ENCODE data around the gene TPO.

The TPO gene

GRCh38 chr2:1453561-1453960 is 40.3 kb downstream of the TPO start:
- no peak for DNase-seq

GRCh38 chr2:1454346-1454745 is 41.1 kb downstream of the TPO start:
- DNase-seq: no peak

DNA sequence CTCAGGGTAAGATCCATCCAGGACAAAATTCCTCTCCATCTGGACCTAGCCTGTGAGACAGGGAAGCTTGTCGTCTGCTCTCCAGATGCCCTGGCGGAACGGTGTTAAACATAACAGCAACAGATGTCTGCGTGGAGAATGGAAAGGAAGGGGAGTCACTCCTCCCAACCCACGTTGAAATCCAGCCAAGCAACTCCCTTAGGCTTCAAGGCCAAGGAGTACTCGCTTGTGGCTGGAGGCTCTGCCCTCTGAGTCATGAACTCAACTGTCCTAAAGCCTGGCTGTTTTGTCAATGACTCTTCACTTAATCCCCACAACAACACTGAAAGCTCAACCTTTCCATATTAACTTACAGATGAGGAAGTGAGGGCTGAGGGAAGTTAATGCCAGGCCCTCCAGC is 42.2 kb downstream of the TPO start:
- no peak for DNase-seq

DNA sequence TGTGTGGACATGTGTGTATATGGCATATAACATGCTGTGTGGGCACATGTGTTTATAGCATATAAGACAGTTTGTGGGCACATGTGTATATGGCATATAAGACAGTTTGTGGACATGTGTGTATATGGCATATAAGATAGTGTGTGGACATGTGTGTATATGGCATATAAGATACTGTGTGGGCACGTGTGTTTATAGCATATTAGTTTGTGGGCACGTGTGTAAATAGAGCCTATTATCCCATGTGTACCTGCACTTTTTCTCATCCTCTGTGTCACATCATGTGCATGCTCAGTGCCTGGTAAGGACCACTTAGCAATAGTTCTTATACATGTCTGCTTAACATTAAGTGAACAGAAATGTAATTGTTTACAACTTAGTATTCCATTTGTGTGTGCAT is 45.2 kb downstream of the TPO start:
- no peak for DNase-seq

- DNase-seq: no peak
Measured at GRCh38 chr2:1459727-1460126, 46.5 kb downstream of the TPO start.

GRCh38 chr2:1460851-1461418 is 47.7 kb downstream of the TPO start:
- no peak for DNase-seq

DNA sequence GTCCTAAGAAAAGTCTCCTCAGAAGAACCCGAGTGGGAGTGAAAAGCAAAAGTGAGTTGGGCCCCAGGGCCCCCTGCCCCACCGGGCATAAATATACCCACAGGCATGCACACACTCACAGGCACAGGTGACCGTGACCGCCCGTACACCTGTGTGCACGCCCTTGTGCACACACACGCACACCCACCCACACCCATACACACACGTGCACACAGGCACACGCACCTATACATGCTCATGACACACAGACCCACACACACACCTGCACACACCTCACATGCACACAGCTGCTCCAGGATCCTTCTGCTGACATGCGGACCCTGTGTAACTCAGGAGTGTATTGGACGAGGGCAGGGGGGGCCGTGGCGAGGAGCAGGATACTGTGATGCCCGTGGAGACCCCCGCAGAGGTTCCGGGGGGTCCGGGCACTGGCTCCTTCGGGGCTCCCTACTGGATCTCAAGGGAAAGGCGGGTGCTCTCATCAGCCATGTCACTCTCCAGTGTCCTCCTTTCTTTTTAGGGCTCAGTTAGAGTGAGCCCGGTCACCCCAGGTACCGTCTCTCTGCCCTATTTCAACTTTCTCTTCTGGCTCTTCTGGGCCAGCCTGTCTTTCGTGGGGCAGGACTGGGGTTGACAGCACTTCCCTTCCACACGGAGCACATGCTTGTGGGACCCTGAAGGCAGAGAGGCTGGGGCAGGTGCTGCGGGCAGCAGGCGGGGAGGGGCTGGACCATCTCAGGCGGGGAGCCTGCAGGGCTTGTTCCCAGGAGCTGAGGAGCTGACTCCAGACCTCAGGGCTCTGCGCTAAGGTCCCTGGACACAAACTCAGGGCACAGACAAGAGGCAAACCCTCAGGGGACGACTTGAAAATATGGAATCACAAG is 48.5 kb downstream of the TPO start:
- no peak for DNase-seq

DNA sequence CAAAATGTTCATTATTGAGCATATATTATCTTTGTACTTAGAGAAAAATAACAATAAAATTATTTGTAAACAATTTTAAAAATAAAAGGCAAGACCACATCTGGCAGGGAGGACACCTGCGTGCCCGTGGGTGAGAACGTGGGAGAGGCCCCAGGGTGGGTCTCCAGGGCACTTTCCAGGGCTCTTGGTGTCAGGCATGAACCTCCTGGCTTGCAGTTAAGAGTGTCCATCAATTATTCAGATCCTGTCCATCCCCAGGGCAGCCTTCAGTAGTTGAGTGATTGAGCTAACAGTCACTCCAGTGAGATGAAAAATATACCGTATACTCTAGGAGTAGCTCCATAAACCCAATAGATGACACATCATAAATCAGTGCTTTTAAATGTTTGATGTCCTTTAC is 49.7 kb downstream of the TPO start:
- DNase-seq: no peak

- no peak for DNase-seq
Measured at GRCh38 chr2:1472350-1472749, 59.1 kb downstream of the TPO start.

DNA sequence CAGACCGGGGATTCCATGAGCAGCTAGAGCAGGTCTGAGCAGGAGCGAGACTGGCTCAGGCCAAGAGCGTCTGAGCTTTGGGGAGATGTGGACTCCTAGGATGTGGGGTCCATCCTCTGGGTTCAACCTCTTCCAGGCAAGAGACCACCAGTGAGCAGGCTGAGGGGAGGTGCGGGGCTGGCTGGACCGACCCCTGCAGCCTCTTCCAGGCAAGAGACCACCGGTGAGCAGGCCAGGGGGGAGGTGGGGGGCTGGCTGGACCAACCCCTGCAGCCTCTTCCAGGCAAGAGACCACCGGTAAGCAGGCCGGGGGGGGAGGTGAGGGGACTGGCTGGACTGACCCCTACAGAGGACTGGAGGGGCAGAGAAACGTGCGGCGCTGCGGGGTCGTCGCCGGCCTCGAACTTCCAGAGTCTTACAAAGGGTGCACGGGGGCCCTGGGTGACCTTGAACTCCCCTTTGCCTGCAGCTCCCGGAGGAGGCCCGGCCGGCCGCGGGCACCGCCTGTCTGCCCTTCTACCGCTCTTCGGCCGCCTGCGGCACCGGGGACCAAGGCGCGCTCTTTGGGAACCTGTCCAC is 63.4 kb downstream of the TPO start:
- DNase-seq: no peak

DNA sequence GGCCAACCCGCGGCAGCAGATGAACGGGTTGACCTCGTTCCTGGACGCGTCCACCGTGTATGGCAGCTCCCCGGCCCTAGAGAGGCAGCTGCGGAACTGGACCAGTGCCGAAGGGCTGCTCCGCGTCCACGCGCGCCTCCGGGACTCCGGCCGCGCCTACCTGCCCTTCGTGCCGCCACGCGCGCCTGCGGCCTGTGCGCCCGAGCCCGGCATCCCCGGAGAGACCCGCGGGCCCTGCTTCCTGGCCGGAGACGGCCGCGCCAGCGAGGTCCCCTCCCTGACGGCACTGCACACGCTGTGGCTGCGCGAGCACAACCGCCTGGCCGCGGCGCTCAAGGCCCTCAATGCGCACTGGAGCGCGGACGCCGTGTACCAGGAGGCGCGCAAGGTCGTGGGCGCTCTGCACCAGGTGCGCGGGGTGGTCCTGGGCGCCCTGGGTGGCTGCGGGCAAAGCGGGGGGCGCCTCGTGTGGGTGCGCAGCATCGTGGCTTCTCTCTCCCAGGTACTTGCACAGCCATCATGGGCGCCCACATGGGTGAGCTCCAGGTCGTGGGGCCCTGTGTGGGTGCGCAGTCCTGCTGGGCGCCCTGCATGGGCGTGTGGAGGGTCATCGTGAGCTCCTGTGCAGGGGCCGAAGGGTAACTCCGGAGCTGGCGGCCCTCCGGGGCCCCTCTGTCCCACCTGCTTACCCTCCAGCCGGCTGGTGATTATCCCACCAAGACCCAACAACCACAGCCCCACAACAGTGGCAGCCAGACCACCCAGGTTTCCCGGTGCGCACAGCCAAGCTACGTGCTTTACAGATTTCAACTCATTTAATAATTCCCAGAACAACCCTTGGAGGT is 64.2 kb downstream of the TPO start:
- no peak for DNase-seq

- DNase-seq: no peak
Measured at GRCh38 chr2:1478311-1479305, 65.3 kb downstream of the TPO start.

- DNase-seq: no peak
Measured at GRCh38 chr2:1479346-1479745, 66.1 kb downstream of the TPO start.

- DNase-seq: no peak
Measured at GRCh38 chr2:1480671-1481076, 67.4 kb downstream of the TPO start.

DNA sequence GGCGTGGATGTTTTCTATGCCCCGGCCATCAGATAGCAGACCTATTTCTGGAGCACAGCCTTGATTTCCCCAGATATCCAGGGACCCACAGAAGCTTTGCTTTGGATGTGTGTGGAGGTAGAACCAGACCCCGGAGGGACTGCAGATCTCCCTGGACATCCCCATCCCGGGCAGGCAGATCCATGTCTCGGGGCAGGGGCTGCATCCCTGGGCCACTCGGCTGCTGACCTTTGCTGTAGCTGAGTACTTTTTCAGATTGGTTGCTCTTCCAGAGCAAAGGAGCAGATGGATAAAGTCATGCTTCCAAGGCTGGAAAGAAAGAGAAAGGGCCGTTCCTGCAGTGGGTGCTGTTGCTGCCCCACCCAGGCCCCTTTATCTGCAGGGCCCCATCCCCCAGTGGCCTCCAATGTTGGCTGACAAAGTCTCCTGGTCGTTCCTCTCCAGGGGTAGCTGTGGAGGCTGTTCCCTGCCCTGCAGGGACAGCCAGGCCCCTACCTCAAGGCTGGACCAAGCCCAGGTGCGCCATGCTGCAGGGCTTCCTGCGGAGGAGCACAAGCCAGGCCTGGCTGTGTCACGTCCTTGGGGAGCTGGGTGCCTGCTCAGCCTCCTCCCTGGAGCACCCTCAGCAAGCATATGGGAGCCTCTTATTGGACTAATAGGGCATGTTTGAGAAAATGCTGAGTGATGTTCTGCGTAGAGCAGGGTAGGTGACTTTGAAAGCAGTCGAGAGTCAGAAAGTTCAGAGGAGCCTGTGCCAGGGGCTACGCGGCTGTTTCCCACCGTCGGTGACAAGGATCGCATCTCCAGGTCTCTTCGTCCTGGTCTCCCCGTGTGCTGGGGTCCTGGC is 68.4 kb downstream of the TPO start:
- DNase-seq: no peak

GRCh38 chr2:1482253-1482675 is 69.0 kb downstream of the TPO start:
- DNase-seq: no peak

DNA sequence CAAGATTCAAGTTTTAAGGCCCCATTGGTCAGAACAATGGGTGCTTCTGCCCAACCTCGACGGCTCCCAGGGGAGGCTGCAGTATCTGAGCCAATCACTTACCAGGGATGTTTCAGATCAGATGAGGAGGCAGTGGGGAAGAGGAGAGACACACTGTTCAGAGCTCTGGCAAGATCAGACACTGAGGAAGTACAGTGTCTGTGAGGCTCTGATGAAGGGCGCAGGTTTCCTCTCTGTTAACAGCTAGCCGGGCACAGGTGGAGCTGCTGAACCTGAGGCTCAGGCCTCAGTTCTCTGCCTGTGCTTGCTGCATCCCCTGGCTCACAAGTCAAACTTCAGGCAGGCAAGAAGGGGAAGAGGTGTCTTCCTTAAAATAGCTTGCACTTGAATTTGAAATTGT is 69.7 kb downstream of the TPO start:
- DNase-seq: no peak

DNA sequence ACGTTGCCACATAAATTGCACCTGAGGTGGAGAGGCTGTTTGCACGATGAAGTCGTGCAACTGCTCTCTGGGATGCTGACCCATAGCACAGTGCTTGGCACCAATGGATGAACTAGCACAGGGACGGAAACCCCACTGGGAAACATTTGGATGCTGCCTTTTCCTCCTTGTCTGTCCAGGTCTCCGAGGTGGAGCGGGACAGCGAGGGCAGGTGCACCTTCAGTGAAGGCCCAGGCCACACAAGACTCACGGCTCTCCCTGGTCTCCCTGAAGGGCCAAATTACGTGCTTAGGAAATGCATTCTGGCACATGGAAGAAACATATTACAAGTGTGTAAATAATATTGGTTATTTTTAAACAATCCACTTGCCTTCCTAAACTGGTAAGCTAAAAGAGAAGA is 70.3 kb downstream of the TPO start:
- DNase-seq: no peak

GRCh38 chr2:1484131-1484884 is 71.0 kb downstream of the TPO start:
- DNase-seq: no peak

GRCh38 chr2:1486670-1487069 is 73.4 kb downstream of the TPO start:
- no peak for DNase-seq
